Coronary artery (tissue), 2 donors: ENCODE results near the gene CIAO2B.

Source experiments
- DNase-seq: peaks from one replicate; pipeline ENCODE4 v3.0.0-alpha.2; 2017; ENCODE audit warnings: low spot score
- H3K27ac ChIP-seq, 2 donors: fragments of 200-600 bp; sonication (generic); one replicate each; pipeline ENCODE4 v1.5.1; 2016 to 2019
- H3K4me3 ChIP-seq: fragments of 200-600 bp; sonication (generic); 2 replicates; pipeline ENCODE4 v1.5.1; 2016; ENCODE audit warnings: mild to moderate bottlenecking, moderate library complexity
- TF ChIP-seq, protein P1 (sequence below): fragments of 200-600 bp; sonication (generic); IDR thresholded peaks from one replicate; pipeline ENCODE4 v1.5.1; 2019; ENCODE audit warnings: antibody characterized with exemption

Gene CIAO2B

DNA sequence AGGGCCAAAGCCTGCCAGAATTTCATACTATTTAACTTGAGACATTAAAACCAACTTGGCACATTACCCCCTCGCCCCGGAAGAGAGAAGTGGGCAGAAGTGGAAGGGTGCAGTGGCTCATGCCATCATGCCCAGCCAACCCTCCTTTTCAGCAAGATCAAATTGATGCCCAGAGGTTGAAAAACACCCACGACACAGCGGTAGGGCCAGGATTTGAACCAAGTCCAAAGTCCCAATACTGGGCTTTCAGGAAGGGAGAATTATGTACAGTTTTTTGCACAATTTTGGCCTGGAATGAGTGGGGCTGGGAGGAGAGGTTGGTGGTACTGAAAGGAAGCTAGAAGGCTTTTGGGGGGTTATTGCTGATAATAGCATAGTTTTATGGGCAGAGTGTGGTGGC lies 42.8 kb downstream of the CIAO2B start:
- H3K27ac ChIP-seq = no peak overlapping the region
- no peak for DNase-seq
- TF ChIP-seq, protein P1, sequence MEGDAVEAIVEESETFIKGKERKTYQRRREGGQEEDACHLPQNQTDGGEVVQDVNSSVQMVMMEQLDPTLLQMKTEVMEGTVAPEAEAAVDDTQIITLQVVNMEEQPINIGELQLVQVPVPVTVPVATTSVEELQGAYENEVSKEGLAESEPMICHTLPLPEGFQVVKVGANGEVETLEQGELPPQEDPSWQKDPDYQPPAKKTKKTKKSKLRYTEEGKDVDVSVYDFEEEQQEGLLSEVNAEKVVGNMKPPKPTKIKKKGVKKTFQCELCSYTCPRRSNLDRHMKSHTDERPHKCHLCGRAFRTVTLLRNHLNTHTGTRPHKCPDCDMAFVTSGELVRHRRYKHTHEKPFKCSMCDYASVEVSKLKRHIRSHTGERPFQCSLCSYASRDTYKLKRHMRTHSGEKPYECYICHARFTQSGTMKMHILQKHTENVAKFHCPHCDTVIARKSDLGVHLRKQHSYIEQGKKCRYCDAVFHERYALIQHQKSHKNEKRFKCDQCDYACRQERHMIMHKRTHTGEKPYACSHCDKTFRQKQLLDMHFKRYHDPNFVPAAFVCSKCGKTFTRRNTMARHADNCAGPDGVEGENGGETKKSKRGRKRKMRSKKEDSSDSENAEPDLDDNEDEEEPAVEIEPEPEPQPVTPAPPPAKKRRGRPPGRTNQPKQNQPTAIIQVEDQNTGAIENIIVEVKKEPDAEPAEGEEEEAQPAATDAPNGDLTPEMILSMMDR = no peak
- H3K4me3 ChIP-seq = no peak overlapping the region

DNA sequence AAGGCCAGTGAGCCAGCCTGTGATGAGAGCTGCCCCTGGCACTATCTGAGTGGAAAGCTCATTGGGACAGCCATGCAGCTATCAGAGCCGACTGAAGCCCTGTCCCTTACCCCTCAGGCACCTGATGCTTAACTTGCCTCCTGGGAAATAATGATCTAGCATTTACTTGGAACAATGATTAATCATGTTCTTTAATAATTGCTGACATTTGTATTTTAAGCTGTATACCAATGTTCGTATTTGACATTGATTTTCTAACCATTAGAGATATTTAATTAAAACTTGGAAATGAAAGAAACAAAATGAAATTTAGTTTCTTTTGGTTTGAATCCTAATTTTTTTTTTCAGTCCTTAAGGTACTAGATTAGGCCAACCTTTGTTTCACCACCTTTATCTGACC lies 43.4 kb downstream of the CIAO2B start:
- no peak for DNase-seq
- H3K4me3 ChIP-seq = no peak overlapping the region
- H3K27ac ChIP-seq = no peak overlapping the region
- TF ChIP-seq, protein P1 = no peak

DNA sequence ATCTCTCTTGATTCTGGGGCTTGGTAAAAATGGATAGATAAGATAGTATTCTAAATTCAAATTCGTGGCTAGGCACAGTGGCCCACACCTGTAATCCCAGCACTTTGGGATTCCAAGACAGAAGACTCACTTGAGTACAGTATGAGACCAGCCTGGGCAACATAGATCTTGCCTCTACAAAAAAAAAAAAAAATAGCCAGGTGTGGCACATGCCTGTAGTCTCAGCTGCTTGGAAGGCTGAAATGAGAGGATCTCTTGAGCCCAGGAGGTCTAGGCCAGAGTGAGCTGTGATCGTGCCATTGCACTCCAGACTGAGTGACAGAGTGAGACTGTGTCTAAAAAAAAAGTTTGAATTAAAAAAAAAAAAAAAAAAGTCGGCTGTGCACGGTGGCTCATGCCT lies 44.6 kb downstream of the CIAO2B start:
- no peak for DNase-seq
- H3K27ac ChIP-seq = no peak overlapping the region

DNA sequence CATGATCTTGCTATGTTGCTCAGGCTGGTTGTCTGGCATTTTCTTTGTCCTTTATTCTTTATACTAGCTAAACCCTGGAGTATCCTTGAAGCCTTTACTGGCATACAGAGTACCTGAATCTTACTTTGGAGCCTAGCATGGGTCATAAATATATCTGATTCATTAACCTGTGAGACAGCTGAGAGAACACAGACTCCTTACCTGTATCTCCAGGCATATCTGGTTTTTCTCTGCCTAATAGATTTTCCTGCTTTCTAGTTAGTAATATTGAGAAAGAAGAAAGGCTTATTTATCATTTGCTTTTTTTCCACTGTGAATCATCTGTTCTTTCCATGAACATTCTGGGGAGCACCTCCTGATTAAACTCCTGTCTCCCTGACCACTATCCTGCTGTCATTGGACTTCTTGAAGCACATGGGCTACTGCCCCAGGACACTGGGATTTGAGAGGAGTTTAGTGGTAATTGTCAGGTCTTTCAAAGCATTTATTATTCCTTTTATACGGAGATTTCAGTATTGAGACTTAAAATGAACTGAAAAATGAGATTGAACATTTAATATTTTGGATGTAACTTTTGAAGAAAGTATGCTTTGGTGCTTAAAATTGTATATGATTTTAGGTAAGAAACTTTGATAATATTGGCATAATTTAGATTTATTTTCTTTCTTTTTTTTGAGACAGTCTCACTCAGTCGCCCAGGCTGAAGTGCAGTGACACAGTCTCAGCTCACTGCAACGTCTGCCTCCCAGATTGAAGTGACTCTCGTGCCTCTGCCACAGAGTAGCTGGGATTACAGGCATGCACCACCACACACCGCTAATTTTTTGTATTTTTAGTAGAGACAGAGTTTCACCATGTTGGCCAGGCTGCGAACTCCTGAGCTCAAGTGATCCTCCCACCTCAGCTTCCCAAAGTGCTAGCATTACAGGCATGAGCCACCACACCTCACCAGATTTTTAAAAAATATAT lies 45.3 kb downstream of the CIAO2B start:
- H3K4me3 ChIP-seq = no peak overlapping the region
- H3K27ac ChIP-seq = no peak overlapping the region
- no peak for DNase-seq
- TF ChIP-seq, protein P1 = no peak

More for the DNA sequence above, 44.6 kb downstream of the CIAO2B start:
- H3K4me3 ChIP-seq = no peak overlapping the region
- TF ChIP-seq, protein P1 = no peak

DNA sequence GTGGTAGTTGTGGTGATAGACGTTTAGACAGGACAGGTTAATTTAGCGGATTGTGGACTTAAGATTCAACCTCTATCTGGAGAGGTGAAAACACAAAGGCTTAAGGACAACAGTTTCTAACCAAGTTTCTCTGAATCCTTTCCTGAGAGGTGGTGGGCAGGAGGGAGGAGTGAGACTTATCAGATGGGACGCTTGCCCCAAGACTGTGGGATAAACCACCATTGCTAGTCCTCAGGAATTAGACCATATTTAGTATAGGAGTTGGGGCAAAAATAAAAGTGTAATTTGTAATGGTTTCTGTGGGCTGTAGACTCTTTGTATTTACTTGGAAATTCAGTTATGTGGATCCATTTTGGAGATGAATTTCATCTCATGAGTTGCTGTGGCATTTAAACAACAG lies 47.3 kb downstream of the CIAO2B start:
- Histone ChIP-seq H3K4me3 (no peak overlapping the region), H3K27ac (peak overlapping the region in 1 of 2 donors; percentile 44)
- no peak for DNase-seq
- TF ChIP-seq, protein P1 = no peak

DNA sequence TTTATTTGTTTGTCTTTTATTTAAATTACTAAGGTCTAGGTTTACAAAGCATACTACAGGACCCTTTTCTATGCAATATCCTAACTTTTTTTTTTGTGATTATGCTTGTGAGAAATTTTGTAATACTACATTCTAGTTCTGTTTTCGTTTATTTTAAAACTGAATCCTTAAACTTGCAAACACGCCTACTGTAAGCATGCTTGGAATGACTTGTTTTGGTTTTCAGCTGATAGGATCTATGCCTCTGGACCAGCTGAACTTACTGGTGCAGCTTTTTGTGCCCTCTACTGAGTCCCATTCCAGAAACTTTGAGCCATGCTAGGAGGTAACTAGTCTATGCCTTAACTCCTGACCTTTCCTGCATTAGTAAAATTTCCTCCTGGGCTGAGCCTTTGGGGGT lies 47.9 kb downstream of the CIAO2B start:
- Histone ChIP-seq H3K27ac (peak overlapping the region in 1 of 2 donors; percentile 44), H3K4me3 (no peak overlapping the region)
- no peak for DNase-seq
- TF ChIP-seq, protein P1 = no peak

DNA sequence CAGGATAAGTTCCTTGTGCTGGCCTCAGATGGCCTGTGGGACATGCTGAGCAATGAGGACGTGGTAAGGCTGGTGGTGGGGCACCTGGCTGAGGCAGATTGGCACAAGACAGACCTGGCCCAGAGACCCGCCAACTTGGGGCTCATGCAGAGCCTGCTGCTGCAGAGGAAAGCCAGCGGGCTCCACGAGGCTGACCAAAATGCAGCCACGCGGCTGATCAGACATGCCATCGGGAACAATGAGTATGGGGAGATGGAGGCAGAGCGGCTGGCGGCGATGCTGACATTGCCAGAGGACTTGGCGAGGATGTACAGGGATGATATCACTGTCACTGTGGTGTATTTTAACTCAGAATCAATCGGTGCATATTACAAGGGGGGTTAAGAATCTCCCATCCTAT lies 48.7 kb downstream of the CIAO2B start:
- no peak overlapping the region for H3K4me3 ChIP-seq
- DNase-seq = no peak
- H3K27ac ChIP-seq = peak overlapping the region in 1 of 2 donors; percentile 42
- TF ChIP-seq, protein P1 = no peak
